Heart left ventricle (tissue), 13 donors: Measurements from ENCODE around the gene CREM.

Source experiments
- POLR2A ChIP-seq, 2 donors: fragments of 450-650 bp; IDR thresholded peaks; one replicate each; pipeline ENCODE4 v1.6.1; 2017; ENCODE audit warnings: antibody characterized with exemption in 2 of 2, mild to moderate bottlenecking in 2 of 2, moderate library complexity in 2 of 2
- TF ChIP-seq, protein P1 (sequence below), 12 donors: fragments of 200-600 bp; sonication (generic) in 4 of 12; IDR thresholded peaks; one replicate each; pipeline versions ENCODE4 v1.5.0 to v1.8.0; 2018 to 2022; ENCODE audit warnings: antibody characterized with exemption in 12 of 12, mild to moderate bottlenecking in 5 of 12
- donor health status: ischemic (EF 13 %, LVEDD 7.1; RV severe dilation, severe dysfunction).
- donor health status: DM: no; HTN: yes; CAD: no.
- donor health status: DM: no; HTN: no; CAD: no.
- donor health status: ischemic (EF 25% LVEDD 6.9; RV normal size, moderate dysfunction).
- donor health status: ischemic (EF 25% LVEDD 5.7; RV mildly dilated, moderate dysfunction).
- donor health status: ischemic (EF 35%, LVEDD 5.7; RV mildly dilated, moderate dysfunction).
- donor health status: nonischemic (EF 11% LVEDD 7.7; RV severe dilation, severe dysfunction).
- donor health status: DM: yes; HTN: yes; CAD: no.
- donor health status: PGD.
- donor health status: ischemic (EF 29% LVEDD 5.4; RV normal size, mild dysfunction).
- donor health status: nonischemic (EF 23%, LVEDD 6.1; RV moderate dilation, normal function).

DNA sequence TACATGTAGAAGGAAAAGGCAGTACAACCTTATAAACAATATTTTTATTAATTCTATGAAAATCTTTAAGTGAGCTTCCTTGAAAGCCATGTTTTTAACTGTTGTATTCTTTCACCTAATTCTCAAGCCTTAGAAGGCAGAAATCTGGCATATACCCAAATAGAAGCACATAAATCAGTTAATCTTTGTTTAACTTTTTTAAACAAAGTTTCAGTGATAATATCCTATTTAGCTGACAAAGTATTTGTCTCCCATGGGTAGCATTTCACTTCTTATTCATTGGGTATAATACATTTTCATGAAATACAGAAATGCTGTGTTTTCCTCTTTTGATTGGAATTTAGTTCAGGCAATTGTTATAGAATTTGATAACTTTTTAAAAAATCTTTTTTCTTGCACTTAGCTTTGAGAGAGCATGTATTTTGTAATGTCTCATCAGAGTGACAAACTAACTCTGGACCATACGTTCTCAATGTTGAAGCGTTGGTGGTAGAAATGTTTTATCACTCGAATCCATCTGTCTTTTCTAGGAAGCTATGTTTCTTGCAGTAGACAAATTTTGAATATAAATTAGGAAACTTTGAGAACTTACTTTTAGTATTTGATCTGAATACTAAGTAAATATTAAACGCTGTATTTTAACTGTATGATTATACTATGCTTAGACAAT is 78.1 kb downstream of the CREM start:
- TF ChIP-seq, protein P1, sequence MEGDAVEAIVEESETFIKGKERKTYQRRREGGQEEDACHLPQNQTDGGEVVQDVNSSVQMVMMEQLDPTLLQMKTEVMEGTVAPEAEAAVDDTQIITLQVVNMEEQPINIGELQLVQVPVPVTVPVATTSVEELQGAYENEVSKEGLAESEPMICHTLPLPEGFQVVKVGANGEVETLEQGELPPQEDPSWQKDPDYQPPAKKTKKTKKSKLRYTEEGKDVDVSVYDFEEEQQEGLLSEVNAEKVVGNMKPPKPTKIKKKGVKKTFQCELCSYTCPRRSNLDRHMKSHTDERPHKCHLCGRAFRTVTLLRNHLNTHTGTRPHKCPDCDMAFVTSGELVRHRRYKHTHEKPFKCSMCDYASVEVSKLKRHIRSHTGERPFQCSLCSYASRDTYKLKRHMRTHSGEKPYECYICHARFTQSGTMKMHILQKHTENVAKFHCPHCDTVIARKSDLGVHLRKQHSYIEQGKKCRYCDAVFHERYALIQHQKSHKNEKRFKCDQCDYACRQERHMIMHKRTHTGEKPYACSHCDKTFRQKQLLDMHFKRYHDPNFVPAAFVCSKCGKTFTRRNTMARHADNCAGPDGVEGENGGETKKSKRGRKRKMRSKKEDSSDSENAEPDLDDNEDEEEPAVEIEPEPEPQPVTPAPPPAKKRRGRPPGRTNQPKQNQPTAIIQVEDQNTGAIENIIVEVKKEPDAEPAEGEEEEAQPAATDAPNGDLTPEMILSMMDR (IDR thresholded peaks at IDR 0.05) = no peak
- no peak for TF ChIP-seq POLR2A (IDR thresholded peaks at IDR 0.05)
